ENCODE results near the gene SH3BGRL3.
"Not testable (repeated sequence)": the region's sequence is repeated elsewhere in the genome, so short reads cannot be mapped to it uniquely, and the experiment has no call there.

SH3BGRL3 gene

GRCh38 chr1:26279456-26280332 is at the start of gene SH3BGRL3:
Gene SH3BGRL3, plus strand, starts transcription at chr1:26280086. Its CDS starts 70 bp downstream, at chr1:26280156.
- peak; percentile 57 to 83 for DNase-seq

GRCh38 chr1:26230682-26231081 is 49.2 kb upstream of the SH3BGRL3 start:
- DNase-seq, result not testable (repeated sequence)

- DNase-seq, result peak; percentile 93 to 97
Measured at GRCh38 chr1:26233903-26234643, 45.8 kb upstream of the SH3BGRL3 start, which contains the start of gene CEP85. Gene CEP85, plus strand, starts transcription at chr1:26234200. Its CDS starts 5,584 bp downstream, at chr1:26239784.

- no peak for DNase-seq
Measured at GRCh38 chr1:26234644-26235370, 45.1 kb upstream of the SH3BGRL3 start.

GRCh38 chr1:26237230-26237966 is 42.5 kb upstream of the SH3BGRL3 start:
- no peak for DNase-seq

GRCh38 chr1:26239936-26240335 is 40.0 kb upstream of the SH3BGRL3 start:
- DNase-seq, result no peak

GRCh38 chr1:26252718-26253117 is 27.2 kb upstream of the SH3BGRL3 start:
- DNase-seq, result no peak

- no peak for DNase-seq
Measured at GRCh38 chr1:26254404-26254803, 25.5 kb upstream of the SH3BGRL3 start.

GRCh38 chr1:26257222-26257621 is 22.7 kb upstream of the SH3BGRL3 start:
- no peak for DNase-seq

- DNase-seq, result no peak
Measured at GRCh38 chr1:26259005-26259404, 20.9 kb upstream of the SH3BGRL3 start.

- DNase-seq, result no peak
Measured at GRCh38 chr1:26259578-26259977, 20.3 kb upstream of the SH3BGRL3 start.

- DNase-seq, result no peak
Measured at GRCh38 chr1:26263212-26263611, 16.7 kb upstream of the SH3BGRL3 start.

GRCh38 chr1:26265405-26265804 is 14.5 kb upstream of the SH3BGRL3 start:
- DNase-seq, result no peak

- DNase-seq, result no peak
Measured at GRCh38 chr1:26268290-26269197, 11.3 kb upstream of the SH3BGRL3 start.

GRCh38 chr1:26269198-26269550 is 10.7 kb upstream of the SH3BGRL3 start:
- DNase-seq, result no peak

GRCh38 chr1:26274801-26275425 is 5.0 kb upstream of the SH3BGRL3 start:
- no peak for DNase-seq

- DNase-seq, result peak; percentile 10 to 26
Measured at GRCh38 chr1:26275580-26276431, 4.1 kb upstream of the SH3BGRL3 start.

GRCh38 chr1:26276432-26276838 is 3.5 kb upstream of the SH3BGRL3 start:
- DNase-seq, result no peak

GRCh38 chr1:26277261-26277661 is 2.6 kb upstream of the SH3BGRL3 start:
- no peak for DNase-seq

GRCh38 chr1:26277719-26278118 is 2.2 kb upstream of the SH3BGRL3 start:
- no peak for DNase-seq

Data from NCI-H1930 (cell line).